SJCRH30 (cell line): ENCODE measurements around the gene ARFIP1. TPM values are rescaled to one million over a fixed set of nuclear protein-coding genes. Genes with fewer than 3 reads are reported as not detected.
"Not testable (repeated sequence)": the region's sequence is repeated elsewhere in the genome, so short reads cannot be mapped to it uniquely, and the experiment has no call there.

ENCODE experiments used
- DNase-seq, 2 experiments: peaks; one replicate each; pipeline ENCODE4 v3.0.0-alpha.2; 2015 to 2020
- H3K27ac ChIP-seq: fragments of 250-450 bp; sonication (Bioruptor Pico); 2 replicates; pipeline ENCODE4 v1.5.1; 2020; ENCODE audit warnings: mild to moderate bottlenecking, moderate library complexity
- H3K27me3 ChIP-seq: fragments of 250-450 bp; sonication (Bioruptor Pico); 2 replicates; pipeline ENCODE4 v1.5.1; 2020; ENCODE audit warnings: mild to moderate bottlenecking, moderate library complexity
- H3K36me3 ChIP-seq: fragments of 250-450 bp; sonication (Bioruptor Pico); 2 replicates; pipeline ENCODE4 v1.5.1; 2020; ENCODE audit warnings: mild to moderate bottlenecking, moderate library complexity
- H3K4me1 ChIP-seq: fragments of 250-450 bp; sonication (Bioruptor Pico); 2 replicates; pipeline ENCODE4 v1.5.1; 2020; ENCODE audit warnings: mild to moderate bottlenecking, moderate library complexity
- H3K4me3 ChIP-seq: fragments of 250-450 bp; sonication (Bioruptor Pico); 2 replicates; pipeline ENCODE4 v1.5.1; 2020; ENCODE audit warnings: mild to moderate bottlenecking, moderate library complexity
- H3K9me3 ChIP-seq: fragments of 250-450 bp; sonication (Bioruptor Pico); replicated peaks from 2 replicates; pipeline ENCODE4 v1.5.1; 2020; ENCODE audit warnings: mild to moderate bottlenecking, moderate library complexity
- total RNA-seq: library from RNA; depleted of rRNA; stranded (reverse); fragments of >200 nt; shearing (Covaris generic); gene quantifications from 2 replicates; pipeline ENCODE4 v1.2.3, GENCODE V29; 2014

Gene ARFIP1
- total RNA-seq, 1 experiment from 2014 or later: 35.4 TPM

DNA sequence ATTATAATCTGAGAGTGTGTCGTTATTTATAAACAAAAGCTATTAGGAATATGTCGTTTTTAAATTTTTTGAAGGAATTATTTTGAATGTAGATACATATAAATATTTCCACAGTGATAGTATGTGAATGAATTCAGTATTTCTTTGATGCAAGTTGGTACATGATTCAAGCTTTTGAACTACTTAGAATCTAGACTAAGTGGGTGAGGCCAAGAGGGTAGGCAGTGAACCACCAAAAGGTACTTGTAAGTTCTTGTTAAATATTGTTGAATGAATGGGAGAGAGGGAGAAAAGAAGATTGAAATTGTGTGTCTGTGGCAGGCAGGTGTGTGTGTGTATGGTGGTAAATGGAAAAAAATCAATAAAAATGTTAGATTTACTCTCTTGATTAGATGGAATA lies 69.6 kb downstream of the ARFIP1 start:
- H3K4me1 ChIP-seq: no peaks in the 10 kb centered on the region
- H3K27me3 ChIP-seq: no peaks in the 10 kb centered on the region
- no peak overlapping the region for H3K4me3 ChIP-seq
- no peaks in the 10 kb centered on the region; the same call in 1 of the 2 replicates for H3K9me3 ChIP-seq
- DNase-seq: no peak
- H3K27ac ChIP-seq: no peak overlapping the region
- no peaks in the 10 kb centered on the region for H3K36me3 ChIP-seq

DNA sequence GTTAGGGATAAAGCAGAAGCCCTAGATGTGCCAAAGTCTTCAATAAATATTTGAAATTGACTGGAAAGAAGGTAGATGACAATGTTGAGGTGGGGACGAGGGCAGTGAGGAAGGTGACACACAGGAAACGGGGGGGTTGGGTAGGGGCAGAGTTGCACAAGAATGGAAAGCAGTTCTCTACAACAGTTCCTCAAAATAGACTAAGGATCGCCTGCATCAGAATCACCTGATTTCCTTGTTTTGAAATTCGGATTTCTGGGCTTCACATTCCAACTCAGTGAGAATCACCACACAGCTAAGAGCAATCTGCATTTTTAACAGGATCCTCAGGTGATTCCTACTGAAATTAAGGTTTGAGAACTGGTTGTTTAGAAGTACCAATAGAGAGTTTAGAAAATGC lies 70.6 kb downstream of the ARFIP1 start:
- Histone ChIP-seq H3K27ac (no peak overlapping the region), H3K36me3 (no peaks in the 10 kb centered on the region), H3K4me1 (no peaks in the 10 kb centered on the region), H3K9me3 (no peaks in the 10 kb centered on the region; the same call in 1 of the 2 replicates), H3K27me3 (no peaks in the 10 kb centered on the region), H3K4me3 (no peak overlapping the region)
- DNase-seq: no peak

GRCh38 chr4:152851226-152851625 lies 71.5 kb downstream of the ARFIP1 start:
- Histone ChIP-seq H3K36me3 (no peaks in the 10 kb centered on the region), H3K27ac (no peak overlapping the region), H3K27me3 (no peaks in the 10 kb centered on the region), H3K4me1 (no peaks in the 10 kb centered on the region), H3K9me3 (no peaks in the 10 kb centered on the region; the same call in 1 of the 2 replicates), H3K4me3 (no peak overlapping the region)
- DNase-seq: no peak

GRCh38 chr4:152853293-152853692 lies 73.5 kb downstream of the ARFIP1 start:
- Histone ChIP-seq H3K27ac (no peak overlapping the region), H3K4me1 (no peaks in the 10 kb centered on the region), H3K4me3 (no peak overlapping the region), H3K36me3 (no peaks in the 10 kb centered on the region), H3K9me3 (no peaks in the 10 kb centered on the region; the same call in 1 of the 2 replicates), H3K27me3 (no peaks in the 10 kb centered on the region)
- no peak for DNase-seq

DNA sequence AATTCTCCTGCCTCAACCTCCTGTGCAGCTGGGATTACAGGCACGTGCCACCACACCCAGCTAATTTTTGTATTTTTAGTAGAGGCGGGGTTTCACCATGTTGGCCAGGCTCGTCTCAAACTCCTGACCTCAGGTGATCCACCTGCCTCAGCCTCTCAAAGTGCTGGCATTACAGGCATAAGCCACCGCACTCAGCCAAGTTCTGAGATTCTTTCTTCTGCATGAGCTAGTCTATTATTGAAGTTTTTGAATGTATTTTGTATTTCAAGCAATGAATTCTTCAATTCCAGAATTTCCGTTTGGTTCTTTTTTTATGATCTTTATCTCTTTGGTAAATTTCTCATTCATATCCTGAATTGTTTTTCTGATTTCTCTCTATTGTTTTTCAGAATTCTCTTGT lies 74.3 kb downstream of the ARFIP1 start:
- H3K9me3 ChIP-seq, H3K4me1 ChIP-seq, H3K27me3 ChIP-seq, DNase-seq, H3K36me3 ChIP-seq, H3K4me3 ChIP-seq, H3K27ac ChIP-seq: not testable (repeated sequence)

DNA sequence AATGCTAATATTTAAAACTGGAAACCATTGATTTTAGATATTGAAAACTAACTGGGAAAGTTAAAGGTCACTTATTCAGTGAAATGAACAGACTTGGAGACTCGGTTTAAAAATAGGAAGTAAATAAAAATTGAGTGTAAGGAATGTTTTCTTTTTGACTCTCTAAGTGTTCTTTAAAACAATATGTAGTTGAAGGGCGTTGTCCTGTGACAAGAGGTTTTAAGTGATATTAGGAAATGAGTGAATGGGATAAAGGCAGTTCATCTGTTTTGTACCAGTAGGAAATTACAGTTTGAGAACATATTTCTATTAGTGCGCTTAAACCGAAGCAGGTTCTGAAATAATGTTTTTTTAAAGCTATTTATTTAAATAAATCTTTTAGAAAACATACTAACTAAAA lies 77.2 kb downstream of the ARFIP1 start:
- Histone ChIP-seq H3K36me3 (no peaks in the 10 kb centered on the region), H3K27me3 (no peaks in the 10 kb centered on the region), H3K4me1 (no peaks in the 10 kb centered on the region), H3K9me3 (no peaks in the 10 kb centered on the region; the same call in 1 of the 2 replicates), H3K4me3 (no peak overlapping the region), H3K27ac (no peak overlapping the region)
- no peak for DNase-seq

DNA sequence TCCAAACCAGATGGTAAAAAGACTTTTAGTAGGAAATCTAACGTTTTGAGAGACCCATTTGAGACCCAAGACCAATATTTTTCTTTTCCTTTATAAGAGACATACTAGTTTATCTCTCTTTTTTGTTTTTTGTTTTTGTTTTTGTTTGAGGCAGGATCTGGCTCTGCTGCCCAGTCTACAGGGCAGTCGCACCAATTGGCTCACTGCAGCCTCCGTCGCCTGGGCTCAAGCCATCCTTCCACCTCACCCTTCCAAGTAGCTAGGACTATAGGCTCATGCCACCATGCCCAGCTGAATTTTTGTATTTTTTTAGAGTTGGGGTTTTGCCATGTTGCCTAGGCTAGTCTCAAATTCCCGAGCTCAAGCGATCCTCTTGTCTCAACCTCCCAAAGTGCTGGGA lies 79.2 kb downstream of the ARFIP1 start:
- no peak overlapping the region for H3K4me3 ChIP-seq
- H3K27ac ChIP-seq: no peak overlapping the region

DNA sequence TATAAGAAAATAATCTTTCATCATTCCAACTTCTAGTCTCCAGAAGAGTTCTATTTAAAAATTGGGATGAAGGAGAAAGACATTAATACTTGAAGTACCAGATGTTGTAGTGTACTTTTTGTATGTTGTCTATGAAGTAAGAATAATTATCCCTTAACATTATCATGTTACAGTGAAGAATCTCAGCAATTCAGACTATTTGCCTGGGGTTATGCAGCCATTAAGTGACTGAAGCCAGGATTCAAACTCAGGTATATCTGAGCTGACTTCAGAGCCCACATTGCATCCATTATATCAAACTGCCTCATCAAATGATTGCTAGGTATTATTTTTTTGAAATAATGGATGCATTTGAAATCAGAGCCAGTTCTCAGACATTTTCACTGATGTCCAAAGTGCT lies 80.3 kb downstream of the ARFIP1 start:
- Histone ChIP-seq H3K4me1 (no peaks in the 10 kb centered on the region), H3K27me3 (no peaks in the 10 kb centered on the region), H3K9me3 (no peaks in the 10 kb centered on the region), H3K27ac (no peak overlapping the region), H3K4me3 (no peak overlapping the region), H3K36me3 (no peaks in the 10 kb centered on the region)
- DNase-seq: peak in 1 of 2 experiments; percentile 3

More for the DNA sequence above, 79.2 kb downstream of the ARFIP1 start:
- Histone ChIP-seq H3K9me3 (no peaks in the 10 kb centered on the region), H3K36me3 (no peaks in the 10 kb centered on the region), H3K27me3 (no peaks in the 10 kb centered on the region), H3K4me1 (no peaks in the 10 kb centered on the region)
- DNase-seq: no peak

- H3K27ac ChIP-seq: no peak overlapping the region
- no peaks in the 10 kb centered on the region for H3K27me3 ChIP-seq
- H3K36me3 ChIP-seq: no peaks in the 10 kb centered on the region
- H3K9me3 ChIP-seq: no peaks in the 10 kb centered on the region
- H3K4me3 ChIP-seq: no peak overlapping the region
- H3K4me1 ChIP-seq: no peaks in the 10 kb centered on the region
- DNase-seq: no peak
Observed at GRCh38 chr4:152862608-152863007, 82.9 kb downstream of the ARFIP1 start.

DNA sequence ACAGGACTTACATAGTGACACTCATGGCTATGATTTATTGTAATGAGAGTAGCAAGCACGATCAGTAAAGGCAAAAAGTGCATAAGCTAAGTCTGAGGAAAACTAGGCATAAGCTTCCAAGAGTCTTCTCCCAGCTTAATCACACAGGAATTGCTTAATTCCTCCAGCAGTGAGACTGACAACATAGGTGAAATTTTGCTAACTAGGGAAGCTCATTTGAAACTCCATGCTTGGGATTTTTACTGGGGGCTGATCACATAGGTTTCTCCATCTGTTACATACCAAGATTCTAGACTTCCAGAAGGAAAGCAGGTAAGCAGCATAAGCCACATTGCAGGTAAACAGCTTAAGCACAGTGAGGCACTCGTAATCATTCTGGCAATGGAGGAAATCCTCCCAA lies 84.6 kb downstream of the ARFIP1 start:
- DNase-seq: no peak
- H3K27ac ChIP-seq: no peak overlapping the region
- H3K4me3 ChIP-seq: no peak overlapping the region
- H3K36me3 ChIP-seq: no peaks in the 10 kb centered on the region
- no peaks in the 10 kb centered on the region for H3K27me3 ChIP-seq
- no peaks in the 10 kb centered on the region for H3K4me1 ChIP-seq
- no peaks in the 10 kb centered on the region for H3K9me3 ChIP-seq

DNA sequence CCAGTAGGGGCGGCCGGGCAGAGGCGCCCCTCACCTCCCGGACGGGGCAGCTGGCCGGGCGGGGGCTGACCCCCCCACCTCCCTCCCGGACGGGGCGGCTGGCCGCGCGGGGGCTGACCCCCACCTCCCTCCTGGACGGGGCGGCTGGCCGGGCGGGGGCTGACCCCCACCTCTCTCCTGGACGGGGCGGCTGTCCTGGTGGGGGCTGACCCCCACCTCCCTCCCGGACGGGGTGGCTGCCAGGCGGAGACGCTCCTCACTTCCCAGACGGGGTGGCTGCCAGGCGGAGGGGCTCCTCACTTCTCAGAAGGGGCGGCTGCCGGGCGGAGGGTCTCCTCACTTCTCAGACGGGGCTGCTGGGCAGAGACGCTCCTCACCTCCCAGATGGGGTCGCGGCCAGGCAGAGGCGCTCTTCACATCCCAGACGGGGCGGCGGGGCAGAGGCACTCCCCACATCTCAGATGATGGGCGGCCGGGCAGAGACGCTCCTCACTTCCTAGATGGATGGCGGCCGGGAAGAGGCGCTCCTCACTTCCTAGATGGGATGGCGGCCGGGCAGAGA lies 86.8 kb downstream of the ARFIP1 start:
- H3K4me1 ChIP-seq, H3K9me3 ChIP-seq, H3K36me3 ChIP-seq, H3K27ac ChIP-seq, DNase-seq, H3K27me3 ChIP-seq, H3K4me3 ChIP-seq: not testable (repeated sequence)

DNA sequence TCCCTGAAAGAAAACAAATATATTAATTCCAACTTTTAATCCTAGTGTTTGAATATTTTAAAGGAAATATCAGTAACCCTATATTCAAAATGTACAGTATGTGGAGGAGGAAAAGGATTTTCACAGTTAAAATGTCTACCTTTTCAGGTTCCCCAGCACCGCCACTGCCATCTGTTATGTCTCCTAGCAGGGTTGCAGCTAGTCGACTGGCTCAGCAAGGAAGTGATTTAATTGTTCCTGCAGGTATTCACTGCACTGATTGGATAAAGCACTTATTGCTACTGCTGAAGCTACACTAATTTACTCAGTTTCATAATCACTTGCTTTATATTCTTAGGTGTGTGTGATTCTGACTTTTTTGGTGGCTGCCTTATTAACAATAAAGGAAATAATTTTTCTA lies 90.9 kb downstream of the ARFIP1 start:
- Histone ChIP-seq H3K4me3 (no peak overlapping the region), H3K4me1 (no peaks in the 10 kb centered on the region), H3K27ac (no peak overlapping the region), H3K36me3 (peaks cover 4% of the 10 kb centered on the region; the same call in 1 of the 2 replicates), H3K9me3 (no peaks in the 10 kb centered on the region), H3K27me3 (no peaks in the 10 kb centered on the region)
- DNase-seq: no peak

- H3K9me3 ChIP-seq: no peaks in the 10 kb centered on the region
- no peaks in the 10 kb centered on the region for H3K27me3 ChIP-seq
- DNase-seq: no peak
- H3K36me3 ChIP-seq: peaks cover 13% of the 10 kb centered on the region
- no peak overlapping the region for H3K27ac ChIP-seq
- no peak overlapping the region for H3K4me3 ChIP-seq
- no peaks in the 10 kb centered on the region for H3K4me1 ChIP-seq
Observed at GRCh38 chr4:152875261-152875660, 95.5 kb downstream of the ARFIP1 start.

- Histone ChIP-seq H3K27me3 (no peaks in the 10 kb centered on the region), H3K4me1 (no peaks in the 10 kb centered on the region), H3K9me3 (no peaks in the 10 kb centered on the region), H3K4me3 (no peak overlapping the region), H3K36me3 (peaks cover 11% of the 10 kb centered on the region), H3K27ac (no peak overlapping the region)
- DNase-seq: no peak
Observed at GRCh38 chr4:152877868-152878267, 98.1 kb downstream of the ARFIP1 start.

DNA sequence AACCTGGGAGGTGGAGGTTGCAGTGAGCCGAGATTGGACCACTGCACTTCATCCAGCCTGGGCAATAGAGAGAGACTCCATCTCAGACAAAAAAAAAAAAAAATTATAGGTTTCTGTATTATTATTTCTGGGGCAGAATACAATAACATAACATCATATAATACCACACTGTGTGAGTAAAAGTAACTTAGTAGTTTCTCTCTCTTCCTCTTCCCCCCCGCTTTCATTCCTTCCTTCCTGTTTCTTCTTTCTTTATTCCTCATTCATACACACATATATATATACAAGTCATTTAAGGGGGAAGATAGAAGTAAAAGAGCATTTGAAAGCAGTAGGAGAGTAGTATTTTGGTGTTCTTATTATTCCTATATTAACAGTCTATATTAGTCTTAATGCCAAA lies 100.5 kb downstream of the ARFIP1 start:
- peaks cover 15% of the 10 kb centered on the region for H3K36me3 ChIP-seq
- DNase-seq: no peak
- H3K9me3 ChIP-seq: no peaks in the 10 kb centered on the region
- H3K27me3 ChIP-seq: no peaks in the 10 kb centered on the region
- H3K4me1 ChIP-seq: peaks cover 16% of the 10 kb centered on the region
- no peak overlapping the region for H3K4me3 ChIP-seq
- no peak overlapping the region for H3K27ac ChIP-seq

DNA sequence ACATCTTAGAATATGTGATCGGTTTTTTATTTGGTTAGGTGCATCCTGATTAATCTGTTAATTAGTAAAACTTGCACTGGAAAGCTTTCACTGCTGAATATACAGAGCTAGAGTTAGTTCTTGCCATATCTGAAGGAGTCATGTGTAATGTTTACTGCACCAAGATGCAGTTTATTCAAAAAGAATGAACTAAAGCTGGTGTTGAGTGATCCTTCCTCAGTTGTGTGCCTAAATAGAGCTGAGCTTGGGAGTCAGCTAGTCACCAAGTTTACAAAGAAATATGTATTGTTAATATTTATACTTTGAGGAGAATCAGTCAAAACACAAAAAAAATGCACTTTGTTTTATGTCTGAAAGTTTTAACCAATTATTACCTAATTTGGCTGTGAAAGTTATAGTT lies 102.2 kb downstream of the ARFIP1 start:
- Histone ChIP-seq H3K36me3 (peaks cover 13% of the 10 kb centered on the region), H3K4me1 (peaks cover 32% of the 10 kb centered on the region), H3K4me3 (no peak overlapping the region), H3K9me3 (no peaks in the 10 kb centered on the region), H3K27me3 (no peaks in the 10 kb centered on the region), H3K27ac (no peak overlapping the region)
- DNase-seq: no peak
